NCI-H82 treated with DMSO at 0.1 percent for 48 hours (cell line): ENCODE measurements around the gene FCHSD1.
"Not testable (repeated sequence)": the region's sequence is repeated elsewhere in the genome, so short reads cannot be mapped to it uniquely, and the experiment has no call there.

Experiments used
- DNase-seq: peaks from one replicate; lab custom pipeline; 2025; ENCODE audit not compliant: unreplicated experiment; lab: John Stamatoyannopoulos, UW

Gene FCHSD1

GRCh38 chr5:141618030-141618803 is 33.0 kb downstream of the FCHSD1 start:
- DNase-seq: no peak

- no peak for DNase-seq
These were observed 33.6 kb downstream of the FCHSD1 start for GRCh38 chr5:141617682-141618029.

GRCh38 chr5:141617128-141617527 is 34.1 kb downstream of the FCHSD1 start:
- DNase-seq: no peak

GRCh38 chr5:141615991-141616720 is 35.1 kb downstream of the FCHSD1 start:
- DNase-seq: no peak

- DNase-seq: no peak
These were observed 37.9 kb downstream of the FCHSD1 start for GRCh38 chr5:141613344-141613743.

GRCh38 chr5:141611289-141611688 is 39.9 kb downstream of the FCHSD1 start:
- DNase-seq: no peak

- not testable (repeated sequence) for DNase-seq
These were observed 41.3 kb downstream of the FCHSD1 start for GRCh38 chr5:141609921-141610320.

GRCh38 chr5:141609044-141609443 is 42.2 kb downstream of the FCHSD1 start:
- no peak for DNase-seq

GRCh38 chr5:141608557-141608956 is 42.7 kb downstream of the FCHSD1 start:
- DNase-seq: no peak

- no peak for DNase-seq
These were observed 43.2 kb downstream of the FCHSD1 start for GRCh38 chr5:141608046-141608445.

GRCh38 chr5:141605523-141606277 is 45.5 kb downstream of the FCHSD1 start:
- no peak for DNase-seq

GRCh38 chr5:141603923-141604717 is 47.1 kb downstream of the FCHSD1 start:
- no peak for DNase-seq

- no peak for DNase-seq
These were observed 48.6 kb downstream of the FCHSD1 start for GRCh38 chr5:141602606-141603005.

GRCh38 chr5:141598391-141599345 is 52.5 kb downstream of the FCHSD1 start:
- DNase-seq: no peak

GRCh38 chr5:141597814-141598213 is 53.4 kb downstream of the FCHSD1 start:
- no peak for DNase-seq

- no peak for DNase-seq
These were observed 53.8 kb downstream of the FCHSD1 start for GRCh38 chr5:141597394-141597793.

GRCh38 chr5:141596867-141597266 is 54.4 kb downstream of the FCHSD1 start:
- DNase-seq: no peak

GRCh38 chr5:141590127-141590526 is 61.1 kb downstream of the FCHSD1 start:
- DNase-seq: no peak
